Right lobe of liver (tissue), 4 donors: ENCODE results near the gene WDR75.
"Not testable (repeated sequence)": the region's sequence is repeated elsewhere in the genome, so short reads cannot be mapped to it uniquely, and the experiment has no call there.

ENCODE experiments used
- POLR2A ChIP-seq: fragments of 450-650 bp; IDR thresholded peaks from one replicate; pipeline ENCODE4 v1.6.1; 2017; ENCODE audit warnings: antibody characterized with exemption, mild to moderate bottlenecking
- TF ChIP-seq, protein P1 (sequence below), 4 donors: fragments of 200-600 bp in 3 of 4; fragments of 450-650 bp in 1 of 4; IDR thresholded peaks; one replicate each; pipeline versions ENCODE4 v1.5.1 to v1.8.0; 2016 to 2022; ENCODE audit warnings: antibody characterized with exemption in 4 of 4, mild to moderate bottlenecking in 2 of 4
- donor health status: DM: no; HTN: no; CAD: no.
- donor health status: DM: no; HTN: no; CAD: no.
- donor health status: DM: no; HTN: yes; CAD: no.

DNA sequence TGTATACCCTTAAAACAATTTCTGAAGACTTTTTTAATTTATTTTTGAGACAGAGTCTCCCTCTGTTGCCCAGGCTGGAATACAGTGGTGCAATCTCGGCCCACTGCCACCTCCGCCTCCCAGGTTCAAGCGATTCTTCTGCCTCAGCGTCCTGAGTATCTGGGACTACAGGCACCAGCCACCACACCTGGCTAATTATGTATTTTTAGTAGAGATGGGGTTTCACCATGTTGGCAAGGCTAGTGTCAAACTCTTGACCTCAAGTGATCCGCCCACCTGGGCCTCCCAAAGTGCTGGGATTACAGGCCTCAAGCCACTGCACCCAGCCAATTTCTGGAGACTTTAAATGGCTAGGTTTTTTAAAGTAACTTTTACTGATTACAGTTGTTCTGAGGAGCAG lies 37.0 kb downstream of the WDR75 start:
- TF ChIP-seq, protein P1, sequence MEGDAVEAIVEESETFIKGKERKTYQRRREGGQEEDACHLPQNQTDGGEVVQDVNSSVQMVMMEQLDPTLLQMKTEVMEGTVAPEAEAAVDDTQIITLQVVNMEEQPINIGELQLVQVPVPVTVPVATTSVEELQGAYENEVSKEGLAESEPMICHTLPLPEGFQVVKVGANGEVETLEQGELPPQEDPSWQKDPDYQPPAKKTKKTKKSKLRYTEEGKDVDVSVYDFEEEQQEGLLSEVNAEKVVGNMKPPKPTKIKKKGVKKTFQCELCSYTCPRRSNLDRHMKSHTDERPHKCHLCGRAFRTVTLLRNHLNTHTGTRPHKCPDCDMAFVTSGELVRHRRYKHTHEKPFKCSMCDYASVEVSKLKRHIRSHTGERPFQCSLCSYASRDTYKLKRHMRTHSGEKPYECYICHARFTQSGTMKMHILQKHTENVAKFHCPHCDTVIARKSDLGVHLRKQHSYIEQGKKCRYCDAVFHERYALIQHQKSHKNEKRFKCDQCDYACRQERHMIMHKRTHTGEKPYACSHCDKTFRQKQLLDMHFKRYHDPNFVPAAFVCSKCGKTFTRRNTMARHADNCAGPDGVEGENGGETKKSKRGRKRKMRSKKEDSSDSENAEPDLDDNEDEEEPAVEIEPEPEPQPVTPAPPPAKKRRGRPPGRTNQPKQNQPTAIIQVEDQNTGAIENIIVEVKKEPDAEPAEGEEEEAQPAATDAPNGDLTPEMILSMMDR (IDR thresholded peaks at IDR 0.05) = not testable (repeated sequence)
- not testable (repeated sequence) for TF ChIP-seq POLR2A
